ENCODE results near the gene RBM17.

RBM17 gene

GRCh38 chr10:6162589-6163356, 73.9 kb downstream of the RBM17 start:
- H3K79me2 ChIP-seq (ENCODE audit: insufficient read depth, low read length) = peaks cover 33% of the 10 kb centered on the region
- no peaks in the 10 kb centered on the region for H4K20me1 ChIP-seq (ENCODE audit: insufficient read depth, low read length)
- peak overlapping the region; percentile 53 for H3K4me2 ChIP-seq (ENCODE audit: low read length)
- peaks cover 27% of the 10 kb centered on the region for H3K4me1 ChIP-seq (ENCODE audit: insufficient read depth, low read length, severe bottlenecking)
- peak overlapping the region; percentile 20; the same call in 1 of the 2 replicates for H3K9ac ChIP-seq (ENCODE audit: low read length)
- no peak overlapping the region for H2AFZ ChIP-seq (ENCODE audit: low read length)
- no peak for TF ChIP-seq EZH2 (IDR thresholded peaks at IDR 0.05; ENCODE audit: borderline replicate concordance, low read length)
- no peak for TF ChIP-seq CTCF (IDR thresholded peaks at IDR 0.05; ENCODE audit: low read length)
- H3F3A ChIP-seq (ENCODE audit: insufficient read depth, low read length) = peaks cover 7% of the 10 kb centered on the region; the same call in 1 of the 2 replicates
- H3K4me3 ChIP-seq (ENCODE audit: low read depth, low read length, poor library complexity, severe bottlenecking) = peak overlapping the region; percentile 97
- H3K27me3 ChIP-seq (ENCODE audit: insufficient read depth, low read length) = no peaks in the 10 kb centered on the region
- peak overlapping the region; percentile 25 for H3K27ac ChIP-seq (ENCODE audit: low read depth, low read length, poor library complexity, severe bottlenecking)
- H3K9me2 ChIP-seq (ENCODE audit: low read depth, low read length) = no peaks in the 10 kb centered on the region
- H3K36me3 ChIP-seq (ENCODE audit: insufficient read depth, low read length) = peaks cover 26% of the 10 kb centered on the region
- no peaks in the 10 kb centered on the region for H3K9me3 ChIP-seq (ENCODE audit: low read length)

- Histone ChIP-seq H2AFZ (ENCODE audit: low read length) (no peak overlapping the region), H3K36me3 (ENCODE audit: insufficient read depth, low read length) (peaks cover 26% of the 10 kb centered on the region), H3F3A (ENCODE audit: insufficient read depth, low read length) (peaks cover 7% of the 10 kb centered on the region; the same call in 1 of the 2 replicates), H3K4me3 (ENCODE audit: low read depth, low read length, poor library complexity, severe bottlenecking) (peak overlapping the region; percentile 97), H3K27ac (ENCODE audit: low read depth, low read length, poor library complexity, severe bottlenecking) (peak overlapping the region; percentile 61), H3K9ac (ENCODE audit: low read length) (peak overlapping the region; percentile 97), H3K27me3 (ENCODE audit: insufficient read depth, low read length) (no peaks in the 10 kb centered on the region), H3K9me3 (ENCODE audit: low read length) (no peaks in the 10 kb centered on the region), H3K4me2 (ENCODE audit: low read length) (peak overlapping the region; percentile 88), H3K4me1 (ENCODE audit: insufficient read depth, low read length, severe bottlenecking) (peaks cover 27% of the 10 kb centered on the region), H4K20me1 (ENCODE audit: insufficient read depth, low read length) (no peaks in the 10 kb centered on the region), H3K9me2 (ENCODE audit: low read depth, low read length) (no peaks in the 10 kb centered on the region), H3K79me2 (ENCODE audit: insufficient read depth, low read length) (peaks cover 33% of the 10 kb centered on the region)
- TF ChIP-seq EZH2 (IDR thresholded peaks at IDR 0.05; ENCODE audit: borderline replicate concordance, low read length) = no peak
- TF ChIP-seq CTCF (IDR thresholded peaks at IDR 0.05; ENCODE audit: low read length) = no peak
Measured at GRCh38 chr10:6163364-6164270, 74.8 kb downstream of the RBM17 start.

- Histone ChIP-seq H3K27me3 (ENCODE audit: insufficient read depth, low read length) (no peaks in the 10 kb centered on the region), H3K9ac (ENCODE audit: low read length) (peak overlapping the region; percentile 97), H3K9me2 (ENCODE audit: low read depth, low read length) (no peaks in the 10 kb centered on the region), H3K9me3 (ENCODE audit: low read length) (no peaks in the 10 kb centered on the region), H3K4me2 (ENCODE audit: low read length) (peak overlapping the region; percentile 88), H3F3A (ENCODE audit: insufficient read depth, low read length) (peaks cover 7% of the 10 kb centered on the region; the same call in 1 of the 2 replicates), H3K36me3 (ENCODE audit: insufficient read depth, low read length) (peaks cover 26% of the 10 kb centered on the region), H3K4me3 (ENCODE audit: low read depth, low read length, poor library complexity, severe bottlenecking) (peak overlapping the region; percentile 97), H2AFZ (ENCODE audit: low read length) (no peak overlapping the region), H3K4me1 (ENCODE audit: insufficient read depth, low read length, severe bottlenecking) (peaks cover 27% of the 10 kb centered on the region), H3K79me2 (ENCODE audit: insufficient read depth, low read length) (peaks cover 33% of the 10 kb centered on the region), H3K27ac (ENCODE audit: low read depth, low read length, poor library complexity, severe bottlenecking) (peak overlapping the region; percentile 61), H4K20me1 (ENCODE audit: insufficient read depth, low read length) (no peaks in the 10 kb centered on the region)
- TF ChIP-seq CTCF (IDR thresholded peaks at IDR 0.05; ENCODE audit: low read length) (no peak), EZH2 (IDR thresholded peaks at IDR 0.05; ENCODE audit: borderline replicate concordance, low read length) (no peak)
Measured at GRCh38 chr10:6164271-6165095, 75.6 kb downstream of the RBM17 start.

All from OCI-LY1 (cell line).